NCI-H82 treated with DMSO at 0.1 percent for 48 hours (cell line): ENCODE measurements around the gene ANP32B.
A peak's percentile ranks its signal among the peaks of the same experiment; 100 is the strongest.

Experiments used
- DNase-seq: peaks from one replicate; lab custom pipeline; 2025; ENCODE audit not compliant: unreplicated experiment; lab: John Stamatoyannopoulos, UW

Gene ANP32B

GRCh38 chr9:98021306-98022040, 38.3 kb downstream of the ANP32B start:
- no peak for DNase-seq

GRCh38 chr9:98022447-98022846, 39.3 kb downstream of the ANP32B start:
- no peak for DNase-seq

- no peak for DNase-seq
These were observed 41.6 kb downstream of the ANP32B start for GRCh38 chr9:98024702-98025101.

GRCh38 chr9:98031169-98031568, 48.0 kb downstream of the ANP32B start:
- no peak for DNase-seq

GRCh38 chr9:98031935-98032334, 48.8 kb downstream of the ANP32B start:
- DNase-seq, result no peak

- peak; percentile 47 for DNase-seq
These were observed 51.7 kb downstream of the ANP32B start for GRCh38 chr9:98034593-98035546.

- no peak for DNase-seq
These were observed 54.2 kb downstream of the ANP32B start for GRCh38 chr9:98037357-98037756.

- DNase-seq, result no peak
These were observed 55.8 kb downstream of the ANP32B start for GRCh38 chr9:98038958-98039357.

GRCh38 chr9:98039607-98040017, 56.5 kb downstream of the ANP32B start:
- no peak for DNase-seq

GRCh38 chr9:98040212-98040611, 57.1 kb downstream of the ANP32B start:
- no peak for DNase-seq

- DNase-seq, result no peak
These were observed 60.8 kb downstream of the ANP32B start for GRCh38 chr9:98043915-98044314.

GRCh38 chr9:98045234-98046179, 62.4 kb downstream of the ANP32B start:
- DNase-seq, result no peak

GRCh38 chr9:98046180-98046543, 63.0 kb downstream of the ANP32B start:
- DNase-seq, result no peak

- DNase-seq, result no peak
These were observed 63.9 kb downstream of the ANP32B start for GRCh38 chr9:98047002-98047401.

- no peak for DNase-seq
These were observed 66.3 kb downstream of the ANP32B start for GRCh38 chr9:98049288-98050072.

GRCh38 chr9:98050351-98050750, 67.2 kb downstream of the ANP32B start:
- DNase-seq, result no peak

GRCh38 chr9:98054376-98054951, 71.3 kb downstream of the ANP32B start:
- no peak for DNase-seq

- peak; percentile 87 for DNase-seq
These were observed 73.4 kb downstream of the ANP32B start, which contains the start of gene NANS for GRCh38 chr9:98056269-98057137. Gene NANS, plus strand, starts transcription at chr9:98056732. Its CDS starts 77 bp downstream, at chr9:98056809.
